Lower leg skin (tissue), 4 donors: ENCODE data around the gene PML. TPM values are rescaled to one million over a fixed set of nuclear protein-coding genes. Genes with fewer than 3 reads are reported as not detected.

Experiments
- DNase-seq, 2 donors: peaks; one replicate each; pipeline ENCODE4 v3.0.0-alpha.2; 2019; ENCODE audit warnings: low spot score in 2 of 2
- H3K4me3 ChIP-seq: fragments of 200-600 bp; sonication (generic); 2 replicates; pipeline ENCODE4 v1.5.1; 2017; ENCODE audit warnings: mild to moderate bottlenecking, low read depth; ENCODE audit not compliant: poor library complexity, severe bottlenecking
- CTCF ChIP-seq, 3 donors: fragments of 450-650 bp; IDR thresholded peaks; one replicate each; pipeline ENCODE4 v1.5.1; 2016; ENCODE audit warnings: antibody characterized with exemption in 3 of 3, mild to moderate bottlenecking in 3 of 3, moderate library complexity in 2 of 3
- POLR2A ChIP-seq, 2 donors: fragments of 450-650 bp; IDR thresholded peaks; one replicate each; pipeline ENCODE4 v1.6.1; 2016 to 2017; ENCODE audit warnings: antibody characterized with exemption in 2 of 2, mild to moderate bottlenecking in 1 of 2, moderate library complexity in 1 of 2
- WGBS, 2 donors: methylation state at CpG; one replicate each; pipeline ENCODE4 v1.1.5; 2018; 5-methylcytosine and 5-hydroxymethylcytosine counted together
- intact Hi-C: fragments of 100-400 bp; cut with DNase I; formaldehyde crosslinking; loops from one replicate; pipeline ENCODE4 v1.15.0; 2023; ENCODE audit warnings: low total_unique reads
- total RNA-seq, 4 donors: library from RNA; depleted of rRNA; stranded (reverse); fragments of >200 nt; gene quantifications; one replicate each; pipeline ENCODE4 v1.1.0, GENCODE V29; 2016

PML gene
- total RNA-seq, 4 donors from 2014 or later, result 48.5 to 73.7 (median 60.3) TPM

GRCh38 chr15:73982222-73982962 is 12.1 kb upstream of the PML start:
- DNase-seq, result peak; percentile 83 to 96
- WGBS, 2 donors, result 5 to 7% methylated on average over 8 of the region's 8 CpGs
- no peak overlapping the region for H3K4me3 ChIP-seq

GRCh38 chr15:73983211-73983727 is 11.2 kb upstream of the PML start:
- H3K4me3 ChIP-seq, result no peak overlapping the region
- TF ChIP-seq POLR2A (IDR thresholded peaks at IDR 0.05), result no peak
- TF ChIP-seq CTCF (IDR thresholded peaks at IDR 0.05), result no peak
- peak in 1 of 2 donors; percentile 91 for DNase-seq
- WGBS, 2 donors, result 15 to 21% methylated on average over 10 of the region's 10 CpGs
- intact Hi-C loops, result no loop called here

More at GRCh38 chr15:73982222-73982962, 12.1 kb upstream of the PML start:
- intact Hi-C loops, result no loop called here
- no peak for TF ChIP-seq POLR2A (IDR thresholded peaks at IDR 0.05)
- no peak for TF ChIP-seq CTCF (IDR thresholded peaks at IDR 0.05)

DNA sequence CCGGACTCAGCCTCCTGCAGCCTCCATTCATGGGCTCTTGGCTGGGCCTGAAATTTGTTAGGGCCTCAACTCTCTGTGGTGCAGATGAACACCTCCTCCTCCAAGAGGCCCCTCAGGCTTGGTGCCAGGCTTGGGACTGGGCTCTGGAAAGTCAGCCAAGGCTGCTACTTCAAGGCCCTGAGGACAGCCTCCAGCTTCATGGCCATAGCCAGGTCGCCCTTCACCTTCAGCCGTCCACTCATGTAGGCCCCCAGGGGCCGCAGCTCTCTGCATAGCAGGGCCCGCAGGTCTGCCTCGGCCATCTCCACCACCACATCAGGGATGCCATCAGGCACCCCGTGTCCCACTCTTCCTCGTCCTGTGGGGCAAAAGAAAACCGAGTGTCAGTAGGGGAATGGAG is 10.7 kb upstream of the PML start:
- WGBS, 2 donors, result 89 to 90% methylated on average over 6 to 9 of the region's 9 CpGs
- TF ChIP-seq POLR2A (IDR thresholded peaks at IDR 0.05), result no peak
- TF ChIP-seq CTCF (IDR thresholded peaks at IDR 0.05), result no peak
- intact Hi-C loops, result no loop called here
- H3K4me3 ChIP-seq, result no peak overlapping the region
- DNase-seq, result peak in 1 of 2 donors; percentile 83

- DNase-seq, result peak in 1 of 2 donors; percentile 82
- 78 to 84% methylated on average over 8 to 13 of the region's 13 CpGs for WGBS, 2 donors
- no peak for TF ChIP-seq POLR2A (IDR thresholded peaks at IDR 0.05)
- TF ChIP-seq CTCF (IDR thresholded peaks at IDR 0.05), result no peak
- intact Hi-C loops, result no loop called here
- H3K4me3 ChIP-seq, result no peak overlapping the region
Measured at GRCh38 chr15:73984208-73984979, 10.1 kb upstream of the PML start.

- peak in 1 of 2 donors; percentile 78 for DNase-seq
- intact Hi-C loops, result no loop called here
- 85 to 91% methylated on average over 10 to 13 of the region's 13 CpGs for WGBS, 2 donors
- no peak overlapping the region for H3K4me3 ChIP-seq
- TF ChIP-seq CTCF (IDR thresholded peaks at IDR 0.05) (no peak), POLR2A (IDR thresholded peaks at IDR 0.05) (no peak)
Measured at GRCh38 chr15:73985101-73985873, 9.2 kb upstream of the PML start.
